B cell (primary cell): ENCODE measurements around the gene NR6A1.

Experiments used
- EZH2 ChIP-seq: IDR thresholded peaks from 2 replicates; pipeline ENCODE4 v1.6.1; 2012; ENCODE audit warnings: borderline replicate concordance, low read depth, mild to moderate bottlenecking, moderate library complexity, low read length; ENCODE audit not compliant: insufficient read depth, poor library complexity, severe bottlenecking
- TF ChIP-seq, protein P1 (sequence below): fragments of 200-600 bp; IDR thresholded peaks from one replicate; pipeline ENCODE4 v1.8.0; 2022; ENCODE audit warnings: antibody characterized with exemption, mild to moderate bottlenecking

DNA sequence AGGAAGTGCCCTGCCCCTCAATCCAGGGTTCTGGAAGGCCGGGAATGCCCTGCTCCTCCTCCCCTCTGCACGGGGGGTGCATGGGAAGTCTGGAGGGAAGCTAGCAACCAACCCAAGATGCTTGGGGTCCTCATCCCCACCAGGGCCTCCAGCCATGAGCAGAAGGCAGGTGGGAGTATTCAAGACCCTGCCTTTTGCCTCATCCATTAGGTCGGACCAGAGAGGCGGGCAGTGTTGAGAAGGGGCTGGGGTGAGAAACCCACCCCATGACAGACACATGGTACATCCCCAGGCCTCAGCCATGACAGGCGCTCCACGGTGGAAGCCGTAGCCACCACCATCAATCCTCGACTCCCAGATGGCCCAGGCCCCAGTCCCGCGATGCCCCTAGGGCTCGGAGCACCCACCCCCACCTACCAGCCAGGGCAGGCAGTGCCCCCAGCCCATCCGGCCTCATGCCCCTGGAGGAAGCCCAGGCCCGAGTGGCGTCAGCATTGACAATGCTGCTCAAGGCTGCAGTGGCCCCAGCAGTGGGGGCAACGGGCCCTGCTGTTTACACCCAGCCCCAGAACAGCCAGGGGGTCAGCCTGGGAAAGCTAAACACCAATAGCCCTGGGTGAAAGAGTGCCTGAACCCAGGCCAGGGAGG lies 272.5 kb downstream of the NR6A1 start:
- TF ChIP-seq, protein P1, sequence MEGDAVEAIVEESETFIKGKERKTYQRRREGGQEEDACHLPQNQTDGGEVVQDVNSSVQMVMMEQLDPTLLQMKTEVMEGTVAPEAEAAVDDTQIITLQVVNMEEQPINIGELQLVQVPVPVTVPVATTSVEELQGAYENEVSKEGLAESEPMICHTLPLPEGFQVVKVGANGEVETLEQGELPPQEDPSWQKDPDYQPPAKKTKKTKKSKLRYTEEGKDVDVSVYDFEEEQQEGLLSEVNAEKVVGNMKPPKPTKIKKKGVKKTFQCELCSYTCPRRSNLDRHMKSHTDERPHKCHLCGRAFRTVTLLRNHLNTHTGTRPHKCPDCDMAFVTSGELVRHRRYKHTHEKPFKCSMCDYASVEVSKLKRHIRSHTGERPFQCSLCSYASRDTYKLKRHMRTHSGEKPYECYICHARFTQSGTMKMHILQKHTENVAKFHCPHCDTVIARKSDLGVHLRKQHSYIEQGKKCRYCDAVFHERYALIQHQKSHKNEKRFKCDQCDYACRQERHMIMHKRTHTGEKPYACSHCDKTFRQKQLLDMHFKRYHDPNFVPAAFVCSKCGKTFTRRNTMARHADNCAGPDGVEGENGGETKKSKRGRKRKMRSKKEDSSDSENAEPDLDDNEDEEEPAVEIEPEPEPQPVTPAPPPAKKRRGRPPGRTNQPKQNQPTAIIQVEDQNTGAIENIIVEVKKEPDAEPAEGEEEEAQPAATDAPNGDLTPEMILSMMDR: no peak
- TF ChIP-seq EZH2: no peak
